ENCODE measurements around the gene OR8D1. TPM values are rescaled to one million over a fixed set of nuclear protein-coding genes. Genes with fewer than 3 reads are reported as not detected.

OR8D1 gene
- total and polyA plus RNA-seq, 11 donors, result not detected

DNA sequence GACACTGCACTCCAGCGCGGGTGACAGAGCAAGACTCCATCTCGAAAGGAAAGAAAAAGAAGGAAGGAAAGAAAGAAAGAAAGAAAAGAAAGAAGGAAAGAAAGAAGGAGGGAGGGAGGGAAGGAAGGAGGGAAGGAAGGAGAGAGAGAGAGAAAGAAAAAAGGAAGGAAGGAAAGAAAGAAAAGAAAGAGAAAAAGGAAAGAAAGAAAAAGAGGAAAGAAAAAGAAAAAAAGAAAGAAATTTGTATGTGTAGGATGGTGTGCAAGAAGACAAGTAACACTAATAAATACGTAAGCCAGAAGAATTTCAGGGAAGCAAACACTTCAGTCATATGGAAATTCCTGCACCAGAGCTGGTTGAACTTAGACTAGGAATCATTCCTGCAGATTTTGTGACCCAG lies 618 bp downstream of the OR8D1 start:
- no peak for DNase-seq
- no peaks in the 10 kb centered on the region for H3K9me3 ChIP-seq
- no peaks in the 10 kb centered on the region for H3K36me3 ChIP-seq
- peaks cover 0 to 3% (median 0%) of the 10 kb centered on the region in 9 donors for H3K27me3 ChIP-seq
- 72 to 91% (median 87%) methylated on average over 4 of the region's 4 CpGs for WGBS, 4 donors
- TF ChIP-seq, protein P1, sequence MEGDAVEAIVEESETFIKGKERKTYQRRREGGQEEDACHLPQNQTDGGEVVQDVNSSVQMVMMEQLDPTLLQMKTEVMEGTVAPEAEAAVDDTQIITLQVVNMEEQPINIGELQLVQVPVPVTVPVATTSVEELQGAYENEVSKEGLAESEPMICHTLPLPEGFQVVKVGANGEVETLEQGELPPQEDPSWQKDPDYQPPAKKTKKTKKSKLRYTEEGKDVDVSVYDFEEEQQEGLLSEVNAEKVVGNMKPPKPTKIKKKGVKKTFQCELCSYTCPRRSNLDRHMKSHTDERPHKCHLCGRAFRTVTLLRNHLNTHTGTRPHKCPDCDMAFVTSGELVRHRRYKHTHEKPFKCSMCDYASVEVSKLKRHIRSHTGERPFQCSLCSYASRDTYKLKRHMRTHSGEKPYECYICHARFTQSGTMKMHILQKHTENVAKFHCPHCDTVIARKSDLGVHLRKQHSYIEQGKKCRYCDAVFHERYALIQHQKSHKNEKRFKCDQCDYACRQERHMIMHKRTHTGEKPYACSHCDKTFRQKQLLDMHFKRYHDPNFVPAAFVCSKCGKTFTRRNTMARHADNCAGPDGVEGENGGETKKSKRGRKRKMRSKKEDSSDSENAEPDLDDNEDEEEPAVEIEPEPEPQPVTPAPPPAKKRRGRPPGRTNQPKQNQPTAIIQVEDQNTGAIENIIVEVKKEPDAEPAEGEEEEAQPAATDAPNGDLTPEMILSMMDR (IDR thresholded peaks at IDR 0.05), result no peak
- no peak for TF ChIP-seq POLR2A (IDR thresholded peaks at IDR 0.05)
- intact Hi-C loops (cut with DNase I), result no loop called here
- ATAC-seq, result no peak
- no peaks in the 10 kb centered on the region for H3K4me1 ChIP-seq
- H3K4me3 ChIP-seq, result no peak overlapping the region
- no peak overlapping the region for H3K27ac ChIP-seq

DNA sequence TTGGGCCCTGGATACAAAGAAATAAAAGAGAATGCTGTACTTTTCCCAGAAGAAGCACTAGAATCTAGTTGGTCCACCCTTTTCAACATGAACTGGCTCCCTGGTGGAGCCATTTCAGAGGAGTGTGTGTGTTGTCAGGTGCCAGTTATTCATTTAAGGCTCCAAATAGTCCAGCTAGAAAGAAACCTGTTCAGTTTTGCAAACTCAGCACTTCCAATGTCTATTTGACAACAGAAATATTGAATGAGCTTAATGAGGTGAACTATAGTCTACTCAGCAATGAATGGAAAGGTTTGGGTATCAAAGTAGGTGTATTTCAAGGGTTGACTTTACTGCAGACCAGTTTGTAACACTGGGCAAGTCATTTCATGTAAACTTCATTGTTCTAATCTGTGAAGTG lies 2.1 kb downstream of the OR8D1 start:
- no peak overlapping the region for H3K4me3 ChIP-seq
- TF ChIP-seq, protein P1 (IDR thresholded peaks at IDR 0.05), result no peak
- TF ChIP-seq POLR2A (IDR thresholded peaks at IDR 0.05), result no peak
- ATAC-seq, result no peak
- peaks cover 0 to 3% (median 0%) of the 10 kb centered on the region in 9 donors for H3K27me3 ChIP-seq
- DNase-seq, result no peak
- intact Hi-C loops (cut with DNase I), result no loop called here
- H3K36me3 ChIP-seq, result no peaks in the 10 kb centered on the region
- H3K27ac ChIP-seq, result no peak overlapping the region
- H3K9me3 ChIP-seq, result no peaks in the 10 kb centered on the region
- no peaks in the 10 kb centered on the region for H3K4me1 ChIP-seq

DNA sequence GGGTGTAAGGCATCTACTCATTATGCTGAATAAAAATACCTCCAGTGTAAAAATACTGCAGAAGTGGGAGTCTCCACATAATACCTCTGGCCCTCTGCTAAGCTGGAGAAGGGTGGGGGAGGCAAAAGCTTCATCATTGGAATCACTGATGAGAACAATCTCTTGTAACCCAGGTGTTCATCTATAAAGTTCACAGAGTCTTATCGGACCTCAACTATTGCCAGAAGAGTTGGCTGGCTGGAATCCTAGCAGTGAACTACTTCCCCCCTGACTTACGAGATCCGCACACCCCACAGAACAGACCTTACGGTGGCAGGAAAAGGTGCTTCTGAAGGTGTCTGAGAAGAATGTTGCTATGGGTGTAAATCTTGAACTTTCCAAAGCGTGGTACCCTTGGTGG lies 2.5 kb downstream of the OR8D1 start:
- Histone ChIP-seq H3K36me3 (no peaks in the 10 kb centered on the region), H3K27me3 (peaks cover 0 to 5% (median 0%) of the 10 kb centered on the region in 9 donors), H3K9me3 (no peaks in the 10 kb centered on the region), H3K27ac (no peak overlapping the region), H3K4me1 (no peaks in the 10 kb centered on the region), H3K4me3 (no peak overlapping the region)
- DNase-seq (no peak), ATAC-seq (no peak)
- intact Hi-C loops (cut with DNase I), result no loop called here
- WGBS, 4 donors, result 72 to 87% (median 82%) methylated on average over 5 of the region's 5 CpGs
- TF ChIP-seq, protein P1 (IDR thresholded peaks at IDR 0.05), result no peak
- TF ChIP-seq POLR2A (IDR thresholded peaks at IDR 0.05), result no peak

DNA sequence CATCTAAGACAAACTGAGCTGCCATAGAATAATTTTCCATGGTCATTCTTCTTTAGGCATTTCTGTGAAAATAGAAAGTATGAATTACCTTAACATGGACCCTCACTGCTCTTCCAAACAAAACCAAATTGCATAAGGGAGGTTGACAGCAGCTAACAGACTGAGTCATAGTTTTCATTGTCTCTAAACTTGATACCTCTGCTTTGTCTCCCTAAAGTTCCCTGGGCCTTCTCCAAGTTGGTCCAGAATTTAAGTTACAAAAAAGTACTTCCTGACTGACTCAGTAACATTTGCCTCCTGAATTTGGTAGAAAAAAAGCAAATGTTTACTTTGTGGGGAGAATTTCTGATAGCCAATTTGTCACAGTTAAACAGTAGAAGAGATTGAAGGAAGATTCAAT lies 3.0 kb downstream of the OR8D1 start:
- no peak for ATAC-seq
- intact Hi-C loops (cut with DNase I), result no loop called here

More for the DNA sequence above, 3.0 kb downstream of the OR8D1 start:
- Histone ChIP-seq H3K9me3 (no peaks in the 10 kb centered on the region), H3K27ac (no peak overlapping the region), H3K4me3 (no peak overlapping the region), H3K27me3 (peaks cover 0 to 5% (median 0%) of the 10 kb centered on the region in 9 donors), H3K4me1 (no peaks in the 10 kb centered on the region), H3K36me3 (no peaks in the 10 kb centered on the region)
- no peak for DNase-seq
- TF ChIP-seq POLR2A (IDR thresholded peaks at IDR 0.05), result no peak
- TF ChIP-seq, protein P1 (IDR thresholded peaks at IDR 0.05), result no peak
